ENCODE measurements around the gene PALLD.

PALLD gene

GRCh38 chr4:168864821-168865541 is 368.1 kb downstream of the PALLD start:
- DNase-seq: no peak

DNA sequence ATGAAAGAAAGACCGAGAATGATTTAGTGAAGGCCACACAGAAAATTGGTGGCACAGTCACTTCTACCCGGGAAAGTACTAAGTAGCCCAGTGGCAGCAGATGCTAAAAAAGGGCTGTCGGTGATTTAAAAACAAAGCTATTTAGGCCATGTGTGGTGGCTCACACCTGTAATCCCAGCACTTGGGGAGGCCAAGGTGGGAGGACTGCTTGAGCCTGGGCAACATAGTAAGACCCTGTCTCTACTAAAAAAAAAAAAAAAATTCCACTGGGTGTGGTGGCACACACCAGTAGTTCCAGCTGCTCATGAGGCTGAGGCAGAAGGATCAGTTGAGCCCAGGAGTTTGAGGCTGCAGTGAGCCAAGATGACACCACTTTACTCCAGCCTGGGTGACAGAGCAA is 369.0 kb downstream of the PALLD start:
- DNase-seq: no peak

DNA sequence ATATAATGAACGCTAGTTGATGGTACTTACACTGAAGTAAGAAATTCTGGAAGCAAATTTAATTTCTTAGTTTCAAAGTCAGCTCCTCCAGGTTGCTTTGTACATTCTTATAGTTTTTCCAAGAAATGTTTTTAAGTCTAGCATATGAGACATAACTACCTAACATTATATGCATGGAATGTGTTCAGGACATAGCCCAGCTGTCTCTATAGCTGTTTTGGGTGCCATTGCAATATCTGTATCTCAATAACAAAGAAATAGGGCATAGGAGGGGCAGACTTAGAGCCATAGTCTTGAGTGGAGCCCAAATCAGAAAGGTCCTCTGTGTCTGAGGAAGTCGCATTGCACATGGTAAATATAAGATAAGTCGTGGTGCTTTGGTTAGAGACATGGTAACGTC is 369.8 kb downstream of the PALLD start:
- DNase-seq: no peak

GRCh38 chr4:168867128-168867527 is 370.3 kb downstream of the PALLD start:
- DNase-seq: no peak

DNA sequence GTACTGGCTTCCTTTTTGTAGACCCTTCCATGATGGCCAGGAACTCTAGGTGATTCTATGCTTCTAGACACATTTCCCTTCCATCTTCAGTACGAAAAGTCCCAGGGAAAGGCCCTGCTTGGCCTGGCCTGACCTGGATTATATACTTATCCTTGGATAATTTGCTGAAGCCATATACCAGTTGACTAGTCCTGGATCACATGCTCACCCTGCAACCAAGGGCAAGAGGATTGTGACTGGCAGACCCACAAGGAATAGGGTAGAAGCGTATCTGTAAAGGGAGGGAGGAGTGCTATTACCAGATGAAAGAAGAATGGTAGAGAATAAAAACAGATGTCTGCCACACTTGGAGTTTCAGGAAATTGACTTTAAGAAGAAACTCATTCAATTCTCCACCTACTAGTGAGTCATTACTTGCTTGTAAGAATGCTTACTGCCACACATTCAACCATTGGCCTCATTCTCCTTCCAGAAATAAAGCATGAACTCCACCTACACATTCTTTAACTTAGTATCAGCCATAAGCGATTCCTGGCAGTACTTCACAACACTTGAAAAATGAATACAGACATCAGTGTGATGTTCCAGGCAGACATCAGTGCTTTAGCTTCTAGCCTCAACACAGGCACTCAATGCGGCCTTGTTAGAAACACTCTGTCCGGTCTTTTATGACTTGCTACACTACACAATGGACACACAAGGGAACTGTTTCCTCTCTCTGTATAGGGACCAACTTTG is 371.4 kb downstream of the PALLD start:
- no peak for DNase-seq

DNA sequence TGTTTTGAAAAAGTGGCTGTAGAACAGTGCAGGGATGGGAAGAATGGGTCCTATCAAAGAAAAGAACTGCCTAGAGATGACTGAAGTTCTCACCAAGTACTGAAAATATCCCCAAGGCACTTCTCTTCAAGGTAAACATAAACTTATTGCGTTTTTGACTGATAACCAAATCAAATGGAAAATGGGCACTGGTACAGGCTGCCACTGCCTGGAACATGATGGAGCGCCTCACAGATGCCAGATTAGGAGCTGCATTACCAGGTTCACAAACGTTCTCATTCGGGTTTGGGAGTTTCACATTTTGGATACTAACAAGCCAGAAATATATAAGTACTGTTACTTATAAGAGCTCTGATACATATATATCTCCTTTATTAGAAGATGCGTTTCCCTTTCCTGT is 371.9 kb downstream of the PALLD start:
- no peak for DNase-seq

DNA sequence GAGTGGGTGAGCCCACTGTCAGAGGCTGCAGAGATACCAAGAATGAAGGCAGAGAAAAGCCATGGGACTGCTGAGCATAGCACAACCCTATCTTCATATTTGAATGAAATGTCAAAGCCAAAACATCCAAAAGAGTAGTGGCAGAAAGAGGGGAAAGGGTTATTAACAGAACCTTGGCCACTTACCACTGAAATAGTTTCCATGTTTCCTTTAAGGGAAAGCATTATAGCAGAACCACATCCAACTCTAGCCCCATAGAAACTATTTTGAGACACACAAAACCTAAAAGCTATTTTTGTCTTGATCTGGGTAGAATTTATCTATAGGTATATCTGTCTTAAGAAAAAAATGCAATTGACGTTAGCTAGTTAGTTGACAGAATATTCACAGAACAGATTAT is 373.2 kb downstream of the PALLD start:
- no peak for DNase-seq

- no peak for DNase-seq
Measured at GRCh38 chr4:168871632-168872031, 374.8 kb downstream of the PALLD start.

- DNase-seq: no peak
Measured at GRCh38 chr4:168874083-168874482, 377.2 kb downstream of the PALLD start.

DNA sequence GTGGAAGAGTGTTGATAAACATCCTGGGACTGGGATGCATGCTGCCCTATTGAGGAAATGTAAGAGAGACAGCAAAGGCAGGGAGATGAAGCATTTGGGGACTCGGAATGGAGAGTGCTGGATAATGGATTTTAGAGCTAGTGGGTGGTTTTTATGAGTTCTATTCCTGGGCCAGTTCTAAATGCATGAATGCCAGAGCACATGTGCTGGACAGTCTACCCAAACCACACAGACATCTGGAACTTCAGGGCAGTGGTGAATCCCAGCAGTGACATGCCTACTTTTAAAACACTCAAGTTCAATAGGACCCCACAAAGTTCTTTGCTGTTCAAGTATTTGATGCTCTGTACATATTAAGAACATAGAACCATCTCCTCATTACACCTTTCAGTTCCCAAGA is 379.3 kb downstream of the PALLD start:
- DNase-seq: no peak

DNA sequence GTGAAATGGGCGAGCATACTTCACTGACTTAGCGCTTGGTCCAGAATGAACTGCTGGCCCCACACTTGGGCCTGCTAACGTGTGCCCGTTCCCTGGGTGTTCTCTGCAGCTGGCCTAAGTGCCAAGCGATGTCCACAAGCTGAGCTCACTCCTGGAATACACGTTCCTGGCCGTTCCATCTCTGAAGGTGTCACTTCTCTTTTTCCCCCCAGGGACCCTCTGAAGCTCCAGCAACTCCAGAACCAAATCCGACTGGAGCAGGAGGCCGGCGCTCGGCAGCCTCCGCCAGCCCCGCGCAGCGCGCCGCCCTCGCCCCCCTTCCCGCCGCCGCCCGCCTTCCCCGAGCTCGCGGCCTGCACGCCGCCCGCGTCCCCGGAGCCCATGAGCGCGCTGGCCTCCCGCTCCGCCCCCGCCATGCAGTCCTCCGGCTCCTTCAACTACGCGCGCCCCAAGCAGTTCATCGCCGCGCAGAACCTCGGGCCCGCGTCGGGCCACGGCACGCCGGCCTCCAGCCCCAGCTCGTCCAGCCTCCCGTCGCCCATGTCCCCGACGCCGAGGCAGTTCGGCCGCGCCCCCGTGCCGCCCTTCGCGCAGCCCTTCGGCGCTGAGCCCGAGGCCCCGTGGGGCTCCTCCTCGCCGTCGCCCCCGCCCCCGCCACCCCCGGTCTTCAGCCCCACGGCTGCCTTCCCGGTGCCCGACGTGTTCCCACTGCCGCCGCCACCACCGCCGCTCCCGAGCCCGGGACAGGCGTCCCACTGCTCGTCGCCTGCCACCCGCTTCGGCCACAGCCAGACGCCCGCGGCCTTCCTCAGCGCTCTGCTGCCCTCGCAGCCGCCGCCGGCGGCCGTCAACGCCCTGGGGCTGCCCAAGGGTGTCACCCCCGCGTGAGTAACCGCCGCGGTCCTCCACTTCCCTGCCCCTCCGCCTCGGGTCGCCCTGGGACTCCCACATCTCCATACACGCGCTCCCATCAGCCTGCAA is 380.9 kb downstream of the PALLD start:
- no peak for DNase-seq

GRCh38 chr4:168878623-168879022 is 381.8 kb downstream of the PALLD start:
- DNase-seq: no peak

DNA sequence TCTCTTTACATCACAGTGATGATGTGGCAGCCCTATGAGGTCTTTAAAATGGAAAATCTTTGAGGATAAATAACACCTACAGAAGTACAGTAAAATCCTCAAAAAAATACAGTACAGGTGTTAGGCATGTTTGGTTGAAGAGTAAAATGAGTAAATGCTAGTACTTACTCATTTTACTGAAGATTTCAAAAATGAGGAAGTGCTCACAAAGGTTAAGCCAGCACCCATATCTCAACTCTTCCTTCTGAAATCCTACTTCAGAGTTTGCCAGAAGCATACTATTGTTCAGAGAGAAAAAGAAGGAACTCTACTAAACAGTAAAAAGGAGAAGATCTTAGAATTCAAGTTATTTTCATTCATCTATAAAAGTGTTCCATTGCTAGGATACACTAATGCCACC is 382.3 kb downstream of the PALLD start:
- DNase-seq: no peak

GRCh38 chr4:168880072-168880675 is 383.3 kb downstream of the PALLD start:
- DNase-seq: no peak

- DNase-seq: no peak
Measured at GRCh38 chr4:168880811-168881595, 384.2 kb downstream of the PALLD start.

GRCh38 chr4:168881781-168882420 is 385.0 kb downstream of the PALLD start:
- no peak for DNase-seq

DNA sequence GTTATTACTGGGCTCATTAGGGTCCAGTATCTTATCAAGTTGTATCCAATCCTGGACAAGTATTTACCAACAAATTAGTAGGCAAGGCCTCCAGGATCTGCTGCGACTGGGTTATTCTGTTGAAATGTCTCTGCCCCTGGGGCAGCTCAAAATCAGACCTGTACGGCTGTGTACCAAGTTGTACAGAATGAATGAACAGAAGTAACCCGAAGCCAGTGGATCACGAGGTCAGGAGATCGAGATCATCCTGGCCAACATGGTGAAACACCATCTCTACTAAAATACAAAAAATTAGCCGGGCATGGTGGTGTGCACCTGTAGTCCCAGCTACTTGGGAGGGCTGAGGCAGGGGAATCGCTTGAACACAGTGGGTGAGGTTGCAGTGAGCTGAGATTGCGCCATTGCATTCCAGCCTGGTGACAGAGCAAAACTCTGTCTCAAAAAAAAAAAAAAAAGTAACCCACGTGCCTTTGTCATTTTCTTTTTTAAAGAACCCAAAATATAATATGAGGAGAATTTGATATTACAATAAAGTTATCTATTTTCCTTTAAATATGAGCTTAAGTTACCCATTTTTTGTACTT is 385.9 kb downstream of the PALLD start:
- DNase-seq: no peak

GRCh38 chr4:168883513-168883912 is 386.7 kb downstream of the PALLD start:
- no peak for DNase-seq

GRCh38 chr4:168884251-168885124 is 387.6 kb downstream of the PALLD start:
- no peak for DNase-seq

DNA sequence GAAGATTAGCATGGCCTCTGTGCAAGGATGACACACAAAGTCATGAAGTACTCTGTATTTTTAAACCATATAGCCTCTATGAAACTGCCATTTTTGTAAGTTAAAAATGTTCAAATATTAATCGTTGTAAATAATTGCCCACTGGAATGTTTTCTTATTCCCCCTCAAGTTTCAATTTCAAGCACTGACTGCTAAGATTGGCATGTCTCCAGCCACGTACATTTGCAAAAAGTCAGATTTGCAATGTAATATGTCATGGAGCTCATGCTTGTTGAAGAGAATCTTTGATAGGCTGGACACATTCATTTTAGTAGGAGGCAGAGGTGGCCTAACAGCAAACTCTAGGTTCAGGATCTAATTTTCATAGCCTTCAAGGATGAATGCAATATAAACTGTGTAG is 388.5 kb downstream of the PALLD start:
- DNase-seq: no peak
